Cardiac fibroblast (primary cell): ENCODE results near the gene GADD45A.

ENCODE experiments used
- DNase-seq, 2 donors: peaks; one replicate each; pipeline versions ENCODE4 v3.0.0 to v3.0.0-alpha.2; 2010; ENCODE audit warnings: low read depth in 2 of 2
- H3K4me3 ChIP-seq, 2 donors: replicated peaks in 1 of 2; 1 replicate in 1 of 2; 2 replicates in 1 of 2; pipeline ENCODE4 v1.5.1; 2011; ENCODE audit warnings: low read depth in 2 of 2, low read length in 2 of 2, mild to moderate bottlenecking in 2 of 2, moderate library complexity in 1 of 2
- TF ChIP-seq, protein P1 (sequence below): IDR thresholded peaks from one replicate; pipeline ENCODE4 v1.5.1; 2011; ENCODE audit warnings: low read depth, mild to moderate bottlenecking, low read length, inconsistent platforms

The GADD45A gene, protein sequence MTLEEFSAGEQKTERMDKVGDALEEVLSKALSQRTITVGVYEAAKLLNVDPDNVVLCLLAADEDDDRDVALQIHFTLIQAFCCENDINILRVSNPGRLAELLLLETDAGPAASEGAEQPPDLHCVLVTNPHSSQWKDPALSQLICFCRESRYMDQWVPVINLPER

DNA sequence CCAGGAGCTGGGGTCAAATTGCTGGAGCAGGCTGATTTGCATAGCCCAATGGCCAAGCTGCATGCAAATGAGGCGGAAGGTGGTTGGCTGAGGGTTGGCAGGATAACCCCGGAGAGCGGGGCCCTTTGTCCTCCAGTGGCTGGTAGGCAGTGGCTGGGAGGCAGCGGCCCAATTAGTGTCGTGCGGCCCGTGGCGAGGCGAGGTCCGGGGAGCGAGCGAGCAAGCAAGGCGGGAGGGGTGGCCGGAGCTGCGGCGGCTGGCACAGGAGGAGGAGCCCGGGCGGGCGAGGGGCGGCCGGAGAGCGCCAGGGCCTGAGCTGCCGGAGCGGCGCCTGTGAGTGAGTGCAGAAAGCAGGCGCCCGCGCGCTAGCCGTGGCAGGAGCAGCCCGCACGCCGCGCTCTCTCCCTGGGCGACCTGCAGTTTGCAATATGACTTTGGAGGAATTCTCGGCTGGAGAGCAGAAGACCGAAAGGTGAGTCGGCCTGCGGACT is at the start of gene GADD45A:
Gene GADD45A, plus strand, starts transcription at position 135 of the 491 bp plus-strand sequence. Its CDS starts 294 bp downstream, at position 429.
- H3K4me3 ChIP-seq: peak within 1 kb of the TSS; percentile 93 to 98
- TF ChIP-seq, protein P1, sequence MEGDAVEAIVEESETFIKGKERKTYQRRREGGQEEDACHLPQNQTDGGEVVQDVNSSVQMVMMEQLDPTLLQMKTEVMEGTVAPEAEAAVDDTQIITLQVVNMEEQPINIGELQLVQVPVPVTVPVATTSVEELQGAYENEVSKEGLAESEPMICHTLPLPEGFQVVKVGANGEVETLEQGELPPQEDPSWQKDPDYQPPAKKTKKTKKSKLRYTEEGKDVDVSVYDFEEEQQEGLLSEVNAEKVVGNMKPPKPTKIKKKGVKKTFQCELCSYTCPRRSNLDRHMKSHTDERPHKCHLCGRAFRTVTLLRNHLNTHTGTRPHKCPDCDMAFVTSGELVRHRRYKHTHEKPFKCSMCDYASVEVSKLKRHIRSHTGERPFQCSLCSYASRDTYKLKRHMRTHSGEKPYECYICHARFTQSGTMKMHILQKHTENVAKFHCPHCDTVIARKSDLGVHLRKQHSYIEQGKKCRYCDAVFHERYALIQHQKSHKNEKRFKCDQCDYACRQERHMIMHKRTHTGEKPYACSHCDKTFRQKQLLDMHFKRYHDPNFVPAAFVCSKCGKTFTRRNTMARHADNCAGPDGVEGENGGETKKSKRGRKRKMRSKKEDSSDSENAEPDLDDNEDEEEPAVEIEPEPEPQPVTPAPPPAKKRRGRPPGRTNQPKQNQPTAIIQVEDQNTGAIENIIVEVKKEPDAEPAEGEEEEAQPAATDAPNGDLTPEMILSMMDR: no peak
- DNase-seq: peak; percentile 99 to 100

DNA sequence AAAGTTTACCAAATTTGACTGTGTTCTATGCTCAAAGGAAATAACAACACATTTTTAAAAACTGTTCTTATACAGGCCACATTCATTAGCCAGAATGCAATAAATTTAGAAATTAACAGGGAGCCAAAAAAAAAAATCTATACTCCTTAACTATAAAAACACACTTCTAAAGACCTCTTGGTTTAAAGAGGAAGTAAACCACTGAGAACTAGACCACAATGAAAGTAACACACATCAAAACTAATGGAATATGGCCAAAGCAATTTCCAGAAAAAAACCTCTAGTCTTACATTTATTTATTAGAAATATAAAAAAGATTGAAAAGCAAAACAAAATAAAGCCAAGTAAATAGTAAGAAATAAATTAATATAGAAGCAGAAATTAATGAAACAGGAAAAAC is 48.9 kb upstream of the GADD45A start:
- H3K4me3 ChIP-seq: no peak overlapping the region
- no peak for DNase-seq
- TF ChIP-seq, protein P1: no peak

DNA sequence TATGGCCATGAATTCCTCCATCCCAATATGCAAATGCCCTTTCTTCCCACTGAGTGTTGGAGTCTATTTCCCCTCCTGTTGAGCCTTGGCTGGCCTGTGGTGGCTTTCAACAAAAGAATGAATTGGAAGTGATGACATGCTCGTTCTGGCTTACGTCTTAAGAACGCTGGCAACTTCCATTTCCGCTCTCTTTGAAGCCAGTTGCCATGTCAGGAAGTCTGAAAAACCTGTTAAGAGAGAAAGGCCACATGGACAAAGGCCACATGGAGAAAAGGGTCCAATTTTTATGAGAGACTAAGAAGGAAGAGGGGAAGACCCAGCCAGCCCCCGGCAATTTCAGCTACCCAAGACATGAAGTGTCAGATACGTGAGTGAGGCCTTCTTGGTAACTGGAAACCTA is 45.6 kb upstream of the GADD45A start:
- DNase-seq: peak; percentile 31 to 68
- TF ChIP-seq, protein P1: no peak
- no peak overlapping the region for H3K4me3 ChIP-seq

DNA sequence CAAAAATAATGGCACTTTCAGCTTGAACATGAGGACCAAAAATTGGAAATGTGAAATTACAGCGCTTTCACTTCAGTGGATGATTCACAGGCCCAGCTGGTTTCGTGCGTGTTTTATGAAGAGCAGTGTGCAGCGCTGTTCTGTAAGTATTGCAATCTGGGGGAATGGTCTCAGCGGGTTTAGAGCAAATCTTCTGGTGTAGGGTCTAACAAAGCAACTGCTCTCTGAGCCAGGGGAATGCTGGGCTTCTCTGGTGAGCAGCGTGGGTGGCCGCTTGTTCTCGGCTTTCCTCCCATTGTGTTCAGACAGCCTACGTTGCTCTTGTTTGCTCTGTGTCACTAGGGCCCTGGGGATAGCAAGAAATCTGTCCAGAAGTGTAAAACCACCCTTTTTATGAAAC is 42.4 kb upstream of the GADD45A start:
- peak; percentile 40 to 54 for DNase-seq
- no peak overlapping the region for H3K4me3 ChIP-seq
- TF ChIP-seq, protein P1: no peak

DNA sequence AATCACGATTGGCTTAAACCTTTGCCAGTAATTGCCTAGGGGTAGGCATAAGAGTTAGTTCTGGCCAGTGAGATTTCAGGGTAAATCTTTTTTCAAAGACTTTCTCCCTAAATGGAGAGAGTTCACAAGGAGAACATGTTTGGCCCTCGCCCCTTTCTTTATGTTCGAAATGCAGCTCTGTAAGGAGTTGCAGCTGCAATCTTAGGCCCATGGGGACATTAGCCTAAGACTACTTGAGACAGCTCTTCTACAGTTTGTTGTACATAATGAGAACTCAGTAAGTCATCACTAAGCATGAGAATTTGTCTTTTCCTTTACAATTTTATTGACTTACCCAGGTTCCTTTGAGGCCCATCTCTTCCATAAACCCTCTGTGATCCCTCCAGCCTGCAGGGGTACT is 40.4 kb upstream of the GADD45A start:
- H3K4me3 ChIP-seq: no peak overlapping the region
- no peak for DNase-seq
- TF ChIP-seq, protein P1: no peak

DNA sequence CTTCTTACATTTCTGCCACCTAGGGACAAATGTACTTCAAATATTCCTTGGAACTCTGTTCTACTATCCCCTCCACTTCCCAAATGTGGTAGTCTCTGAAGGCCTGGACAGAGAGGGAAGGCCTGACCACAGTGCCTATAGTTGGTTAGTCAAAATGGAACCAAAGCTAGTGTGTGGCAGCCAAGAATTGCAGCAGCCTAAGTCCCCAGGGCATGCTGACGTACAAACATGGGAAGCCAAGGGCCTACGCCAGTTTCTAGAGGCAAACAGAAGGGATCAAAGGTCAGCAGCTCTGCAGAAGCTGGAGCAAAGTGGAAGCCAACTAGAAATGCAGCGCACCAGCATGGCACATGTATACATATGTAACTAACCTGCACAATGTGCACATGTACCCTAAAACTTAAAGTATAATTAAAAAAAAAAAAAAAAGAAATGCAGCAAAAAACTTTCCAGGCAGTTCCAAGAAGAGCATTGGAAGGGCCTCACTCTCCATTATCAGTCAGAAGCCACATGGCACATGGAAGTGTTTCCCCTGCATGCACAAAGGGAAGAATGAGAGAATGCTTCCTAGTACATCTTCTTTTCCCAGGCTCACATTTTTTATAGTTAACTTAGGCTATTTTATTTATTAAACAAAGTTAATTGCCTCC is 39.4 kb upstream of the GADD45A start:
- no peak overlapping the region for H3K4me3 ChIP-seq
- TF ChIP-seq, protein P1: no peak
- peak; percentile 82 to 89 for DNase-seq
